HL-60 (cell line): ENCODE results near the gene GKN1.

Experiments
- POLR2AphosphoS5 ChIP-seq: IDR thresholded peaks from 2 replicates; pipeline ENCODE4 v1.6.1; 2012; ENCODE audit warnings: low read depth
- TF ChIP-seq, protein P1 (sequence below): IDR thresholded peaks from one replicate; pipeline ENCODE4 v1.5.1; 2011; ENCODE audit warnings: low read length, control low read depth, inconsistent platforms; ENCODE audit not compliant: insufficient read depth

DNA sequence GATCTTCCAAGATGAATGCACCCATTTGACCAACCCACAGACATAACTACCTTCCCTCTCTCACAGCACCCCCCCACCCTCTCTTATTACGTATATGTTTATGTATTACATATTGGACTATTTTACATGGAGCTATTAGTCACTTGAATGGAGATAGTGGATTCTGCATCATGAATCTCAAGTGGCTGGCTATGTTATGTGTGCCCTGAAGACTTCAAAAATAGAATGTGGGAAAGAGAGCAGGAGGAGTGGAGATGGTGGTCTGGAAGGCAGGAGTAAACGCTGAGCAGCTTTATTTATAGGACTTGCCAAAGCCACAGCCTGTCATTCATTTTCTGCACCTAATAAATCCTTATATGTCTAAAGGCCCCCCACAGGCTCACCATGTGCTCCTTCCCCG lies 43.4 kb downstream of the GKN1 start:
- TF ChIP-seq, protein P1, sequence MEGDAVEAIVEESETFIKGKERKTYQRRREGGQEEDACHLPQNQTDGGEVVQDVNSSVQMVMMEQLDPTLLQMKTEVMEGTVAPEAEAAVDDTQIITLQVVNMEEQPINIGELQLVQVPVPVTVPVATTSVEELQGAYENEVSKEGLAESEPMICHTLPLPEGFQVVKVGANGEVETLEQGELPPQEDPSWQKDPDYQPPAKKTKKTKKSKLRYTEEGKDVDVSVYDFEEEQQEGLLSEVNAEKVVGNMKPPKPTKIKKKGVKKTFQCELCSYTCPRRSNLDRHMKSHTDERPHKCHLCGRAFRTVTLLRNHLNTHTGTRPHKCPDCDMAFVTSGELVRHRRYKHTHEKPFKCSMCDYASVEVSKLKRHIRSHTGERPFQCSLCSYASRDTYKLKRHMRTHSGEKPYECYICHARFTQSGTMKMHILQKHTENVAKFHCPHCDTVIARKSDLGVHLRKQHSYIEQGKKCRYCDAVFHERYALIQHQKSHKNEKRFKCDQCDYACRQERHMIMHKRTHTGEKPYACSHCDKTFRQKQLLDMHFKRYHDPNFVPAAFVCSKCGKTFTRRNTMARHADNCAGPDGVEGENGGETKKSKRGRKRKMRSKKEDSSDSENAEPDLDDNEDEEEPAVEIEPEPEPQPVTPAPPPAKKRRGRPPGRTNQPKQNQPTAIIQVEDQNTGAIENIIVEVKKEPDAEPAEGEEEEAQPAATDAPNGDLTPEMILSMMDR: no peak
- no peak for TF ChIP-seq POLR2AphosphoS5
